Measurements from ENCODE around the gene DNASE1.

DNASE1 gene

GRCh38 chr16:3698941-3699340 is 44.5 kb downstream of the DNASE1 start:
- no peak for DNase-seq

GRCh38 chr16:3701531-3701930 is 47.0 kb downstream of the DNASE1 start:
- DNase-seq, result no peak

- DNase-seq, result no peak
Measured at GRCh38 chr16:3702082-3702481, 47.6 kb downstream of the DNASE1 start.

- no peak for DNase-seq
Measured at GRCh38 chr16:3706253-3707012, 51.9 kb downstream of the DNASE1 start.
